Activated CD4-positive, alpha-beta T cell treated with anti-CD3 and anti-CD28 coated beads, Interleukin-10, Interleukin-2, amounts not matched to agents 100 ng/mL and 50 ng/mL, durations not matched to agents 16 hours and 8 hours (primary cell): ENCODE measurements around the gene PCNA.
A peak's percentile ranks its signal among the peaks of the same experiment; 100 is the strongest.
"Not testable (repeated sequence)": the region's sequence is repeated elsewhere in the genome, so short reads cannot be mapped to it uniquely, and the experiment has no call there.

ENCODE experiments used
- DNase-seq: peaks from one replicate; pipeline ENCODE4 v3.0.0-alpha.2; 2020

Gene PCNA

GRCh38 chr20:5141615-5142014 lies 21.9 kb upstream of the PCNA start:
- DNase-seq = no peak

GRCh38 chr20:5140195-5140594 lies 20.4 kb upstream of the PCNA start:
- DNase-seq = no peak

- no peak for DNase-seq
These were observed 16.3 kb upstream of the PCNA start for GRCh38 chr20:5136096-5136495.

GRCh38 chr20:5135363-5136012 lies 15.7 kb upstream of the PCNA start:
- no peak for DNase-seq

GRCh38 chr20:5133998-5134397 lies 14.2 kb upstream of the PCNA start:
- DNase-seq = no peak

- no peak for DNase-seq
These were observed 11.7 kb upstream of the PCNA start for GRCh38 chr20:5131502-5131901.

GRCh38 chr20:5128886-5129285 lies 9.1 kb upstream of the PCNA start:
- no peak for DNase-seq

- no peak for DNase-seq
These were observed 8.2 kb upstream of the PCNA start for GRCh38 chr20:5127859-5128424.

- DNase-seq = peak; percentile 82
These were observed 7.6 kb upstream of the PCNA start for GRCh38 chr20:5127204-5127858.

GRCh38 chr20:5126512-5127203 lies 6.9 kb upstream of the PCNA start, which contains the start of gene CDS2:
Gene CDS2 (plus strand): TSS chr20:5127008. CDS start chr20:5127093, 85 bp downstream.
- peak; percentile 100 for DNase-seq

- DNase-seq = no peak
These were observed 3.1 kb upstream of the PCNA start for GRCh38 chr20:5122873-5123260.

GRCh38 chr20:5120185-5120476 lies 373 bp upstream of the PCNA start:
- DNase-seq = no peak

- DNase-seq = no peak
These were observed 669 bp downstream of the PCNA start for GRCh38 chr20:5119143-5119434.

GRCh38 chr20:5118220-5119142 lies 1.3 kb downstream of the PCNA start:
- DNase-seq = no peak

- DNase-seq = no peak
These were observed 2.9 kb downstream of the PCNA start for GRCh38 chr20:5116875-5117274.

GRCh38 chr20:5114403-5114802 lies 5.4 kb downstream of the PCNA start:
- no peak for DNase-seq

- no peak for DNase-seq
These were observed 6.2 kb downstream of the PCNA start for GRCh38 chr20:5113615-5113986.

GRCh38 chr20:5109276-5109675 lies 10.5 kb downstream of the PCNA start:
- no peak for DNase-seq

GRCh38 chr20:5104479-5104878 lies 15.3 kb downstream of the PCNA start:
- DNase-seq = no peak

GRCh38 chr20:5100684-5101347 lies 18.9 kb downstream of the PCNA start:
- DNase-seq = peak; percentile 71

- not testable (repeated sequence) for DNase-seq
These were observed 19.8 kb downstream of the PCNA start for GRCh38 chr20:5099909-5100308.

- DNase-seq = not testable (repeated sequence)
These were observed 20.7 kb downstream of the PCNA start for GRCh38 chr20:5099009-5099408.

- no peak for DNase-seq
These were observed 23.3 kb downstream of the PCNA start for GRCh38 chr20:5096463-5096862.
